Measurements from ENCODE around the gene SSBP4. TPM values are rescaled to one million over a fixed set of nuclear protein-coding genes. Genes with fewer than 3 reads are reported as not detected.

SSBP4 gene
- total RNA-seq, 1 donor from 2014 or later = 71.8 TPM

DNA sequence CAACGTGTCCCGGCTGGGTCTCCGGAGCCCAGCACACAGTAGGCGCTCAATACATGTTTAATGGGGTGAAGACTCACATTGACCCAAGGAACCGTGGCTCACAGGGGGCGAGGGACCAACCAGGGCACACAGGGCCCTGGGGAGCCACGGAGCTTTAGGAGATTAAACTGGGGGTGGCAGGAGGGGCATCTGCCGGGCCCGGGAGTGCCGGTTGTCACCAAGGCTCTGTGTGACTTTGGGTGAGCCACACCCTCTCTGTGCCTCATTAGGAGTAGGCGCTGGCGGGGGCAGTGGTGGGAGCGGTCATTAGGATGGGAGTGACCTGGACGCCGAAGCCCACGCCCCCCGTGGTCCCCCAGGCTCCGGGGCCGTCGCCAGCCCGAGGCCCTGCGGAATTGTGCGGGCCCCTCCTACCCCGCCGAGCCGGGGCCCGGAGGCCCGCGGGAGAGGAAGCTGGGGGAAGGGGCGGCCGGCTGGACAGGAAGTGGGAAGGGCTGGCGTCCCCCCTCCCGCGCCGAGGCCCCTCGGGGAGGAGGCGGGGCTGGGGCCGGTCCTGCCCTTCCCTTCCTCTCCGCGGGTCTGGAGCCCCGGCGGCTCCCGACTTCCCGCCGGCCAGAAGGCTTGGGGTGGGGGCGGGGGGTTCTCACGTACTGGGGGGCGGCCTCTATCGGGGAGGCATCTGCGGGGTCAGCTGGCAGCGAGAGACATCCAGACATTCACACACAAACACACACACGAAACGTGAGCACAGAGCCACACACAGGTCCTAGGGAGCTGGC is 1.8 kb upstream of the SSBP4 start:
- Mint-ChIP-seq H3K36me3 (ENCODE audit: low read depth) (no peaks in the 10 kb centered on the region), H3K4me3 (peak overlapping the region; percentile 87), H3K4me1 (peaks cover 40% of the 10 kb centered on the region), H3K9me3 (no peaks in the 10 kb centered on the region), H3K27ac (ENCODE audit: unreplicated experiment) (peak overlapping the region; percentile 93), H3K27me3 (ENCODE audit: low read depth) (peaks cover 52% of the 10 kb centered on the region)
- peak; percentile 65 for DNase-seq (ENCODE audit: low read depth, low spot score)
- TF ChIP-seq, protein P1, sequence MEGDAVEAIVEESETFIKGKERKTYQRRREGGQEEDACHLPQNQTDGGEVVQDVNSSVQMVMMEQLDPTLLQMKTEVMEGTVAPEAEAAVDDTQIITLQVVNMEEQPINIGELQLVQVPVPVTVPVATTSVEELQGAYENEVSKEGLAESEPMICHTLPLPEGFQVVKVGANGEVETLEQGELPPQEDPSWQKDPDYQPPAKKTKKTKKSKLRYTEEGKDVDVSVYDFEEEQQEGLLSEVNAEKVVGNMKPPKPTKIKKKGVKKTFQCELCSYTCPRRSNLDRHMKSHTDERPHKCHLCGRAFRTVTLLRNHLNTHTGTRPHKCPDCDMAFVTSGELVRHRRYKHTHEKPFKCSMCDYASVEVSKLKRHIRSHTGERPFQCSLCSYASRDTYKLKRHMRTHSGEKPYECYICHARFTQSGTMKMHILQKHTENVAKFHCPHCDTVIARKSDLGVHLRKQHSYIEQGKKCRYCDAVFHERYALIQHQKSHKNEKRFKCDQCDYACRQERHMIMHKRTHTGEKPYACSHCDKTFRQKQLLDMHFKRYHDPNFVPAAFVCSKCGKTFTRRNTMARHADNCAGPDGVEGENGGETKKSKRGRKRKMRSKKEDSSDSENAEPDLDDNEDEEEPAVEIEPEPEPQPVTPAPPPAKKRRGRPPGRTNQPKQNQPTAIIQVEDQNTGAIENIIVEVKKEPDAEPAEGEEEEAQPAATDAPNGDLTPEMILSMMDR (conservative IDR thresholded peaks at IDR 0.05) = no peak

DNA sequence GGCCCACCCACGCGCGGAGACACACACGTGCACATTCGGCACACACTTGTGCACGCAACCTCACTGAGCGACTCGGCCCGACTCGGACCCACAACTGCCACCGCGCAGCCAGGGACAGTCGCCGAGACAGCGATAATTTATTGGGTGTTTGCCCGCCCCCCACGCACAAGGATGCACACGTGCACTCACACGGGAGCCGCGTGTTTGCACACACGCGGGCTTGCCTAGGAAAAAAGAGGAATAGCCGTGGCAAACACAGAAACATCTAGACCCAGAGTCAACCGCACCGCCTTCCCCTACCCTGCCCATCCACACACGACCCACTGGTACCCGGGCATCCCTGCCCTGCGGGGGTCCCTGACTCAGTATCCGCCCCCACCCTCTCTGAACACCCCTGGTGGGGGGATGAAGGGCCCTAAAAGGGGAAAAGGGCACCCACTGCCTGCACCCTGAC is 1.1 kb upstream of the SSBP4 start:
- Mint-ChIP-seq H3K4me3 (peak overlapping the region; percentile 87), H3K27me3 (ENCODE audit: low read depth) (peaks cover 46% of the 10 kb centered on the region), H3K4me1 (peaks cover 44% of the 10 kb centered on the region), H3K36me3 (ENCODE audit: low read depth) (no peaks in the 10 kb centered on the region), H3K9me3 (no peaks in the 10 kb centered on the region), H3K27ac (ENCODE audit: unreplicated experiment) (peak overlapping the region; percentile 35)
- TF ChIP-seq, protein P1 (conservative IDR thresholded peaks at IDR 0.05) = no peak
- no peak for DNase-seq (ENCODE audit: low read depth, low spot score)

DNA sequence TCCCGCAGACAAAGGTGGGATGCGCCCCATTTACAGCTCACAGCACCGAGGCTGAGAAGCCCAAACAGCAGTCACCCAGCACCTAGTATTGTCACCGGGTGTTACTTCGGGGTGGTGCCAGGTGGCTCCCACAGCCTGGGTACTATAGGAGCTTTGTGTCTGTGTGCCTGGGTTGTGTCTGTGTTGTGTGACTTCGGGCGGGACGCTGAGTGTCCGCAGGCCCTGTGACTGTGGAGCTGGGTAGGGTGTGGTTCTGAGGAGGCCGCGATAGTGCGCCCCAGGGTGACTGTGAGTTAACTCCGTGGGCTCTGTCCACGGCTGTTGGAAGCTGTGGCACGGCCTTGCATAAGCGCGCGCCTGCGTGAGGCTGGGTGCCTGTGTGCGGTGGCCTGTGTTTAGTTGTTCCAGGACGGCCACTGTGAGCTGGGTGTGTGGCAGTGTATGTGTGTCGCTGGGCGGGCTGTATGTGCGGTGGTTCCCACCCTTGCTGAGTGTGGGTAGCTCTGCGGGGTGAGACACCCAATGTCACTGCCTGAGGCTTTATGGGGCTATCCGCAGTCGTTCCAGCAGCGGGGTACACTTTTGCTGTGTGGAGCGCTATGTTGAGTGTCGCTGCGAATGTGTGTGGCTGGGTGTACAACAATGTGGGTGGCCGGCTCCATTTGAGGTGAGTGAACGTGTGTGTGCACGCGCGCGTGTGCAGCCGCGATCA is 559 bp upstream of the SSBP4 start:
- Mint-ChIP-seq H3K9me3 (no peaks in the 10 kb centered on the region), H3K4me3 (peak overlapping the region; percentile 87), H3K36me3 (ENCODE audit: low read depth) (no peaks in the 10 kb centered on the region), H3K4me1 (peaks cover 46% of the 10 kb centered on the region), H3K27ac (ENCODE audit: unreplicated experiment) (no peak overlapping the region), H3K27me3 (ENCODE audit: low read depth) (peaks cover 44% of the 10 kb centered on the region)
- DNase-seq (ENCODE audit: low read depth, low spot score) = no peak
- TF ChIP-seq, protein P1 (conservative IDR thresholded peaks at IDR 0.05) = no peak

DNA sequence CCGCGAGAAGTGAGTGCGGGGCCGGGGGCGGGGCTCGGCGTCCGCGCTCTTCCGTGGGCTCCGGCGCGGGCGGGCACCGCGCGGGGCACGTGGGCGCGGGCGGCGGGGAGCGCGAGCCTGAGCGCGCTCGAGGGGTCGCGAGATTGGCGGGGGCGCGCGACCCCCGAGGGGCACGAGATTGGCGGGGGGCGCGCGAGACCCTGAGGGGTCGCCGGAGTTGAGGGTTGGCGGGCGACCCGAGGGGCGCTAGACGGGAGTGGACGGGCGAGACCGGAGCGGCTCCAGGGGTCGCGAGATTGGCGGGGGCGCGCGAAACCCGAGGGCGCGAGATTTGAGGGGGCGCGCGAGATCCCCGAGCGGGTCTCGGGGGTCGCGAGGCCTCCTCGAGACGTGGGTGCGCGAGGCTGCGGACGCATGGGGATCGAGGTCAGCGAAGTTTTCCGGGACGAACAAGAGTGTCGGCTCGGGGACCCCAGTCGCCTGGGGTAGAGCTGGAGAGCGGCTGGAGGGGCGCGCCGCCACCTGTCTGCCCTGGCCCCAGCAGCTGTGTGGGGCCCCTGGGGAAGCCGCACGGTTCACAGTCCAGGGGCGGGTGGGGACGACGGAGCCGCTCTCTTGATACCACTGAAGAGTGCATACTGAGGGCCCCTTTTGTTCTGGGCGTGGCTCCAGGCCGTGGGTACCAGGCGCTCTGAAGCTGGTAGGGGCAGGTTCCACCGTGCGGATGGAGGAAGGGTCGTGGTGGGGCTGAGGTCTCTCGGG is 682 bp downstream of the SSBP4 start:
- H3K9me3 Mint-ChIP-seq = no peaks in the 10 kb centered on the region
- H3K36me3 Mint-ChIP-seq (ENCODE audit: low read depth) = no peaks in the 10 kb centered on the region
- peaks cover 34% of the 10 kb centered on the region for H3K27me3 Mint-ChIP-seq (ENCODE audit: low read depth)
- peaks cover 43% of the 10 kb centered on the region for H3K4me1 Mint-ChIP-seq
- H3K4me3 Mint-ChIP-seq = peak overlapping the region; percentile 89
- no peak for DNase-seq (ENCODE audit: low read depth, low spot score)
- no peak overlapping the region for H3K27ac Mint-ChIP-seq (ENCODE audit: unreplicated experiment)
- TF ChIP-seq, protein P1 (conservative IDR thresholded peaks at IDR 0.05) = no peak

DNA sequence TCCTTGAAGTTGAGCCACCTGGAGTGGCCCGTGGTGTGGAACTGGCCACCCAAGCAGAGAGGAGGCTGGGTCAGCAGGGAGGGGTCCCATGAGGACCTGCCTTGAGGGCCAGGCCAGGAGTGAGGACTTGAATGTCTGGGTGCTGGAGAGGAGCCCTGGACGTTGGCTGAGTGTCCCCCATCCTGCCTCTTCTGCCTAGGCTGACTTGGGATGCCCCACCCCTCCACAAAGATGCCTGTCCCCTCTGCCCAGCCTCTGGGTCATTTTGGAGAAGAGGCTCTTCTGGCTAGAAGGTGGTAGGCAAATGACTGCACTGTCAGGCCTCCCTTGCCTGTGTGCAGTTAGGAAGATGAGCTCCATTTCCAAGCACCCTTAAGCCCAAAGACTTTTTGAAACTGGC is 1.7 kb downstream of the SSBP4 start:
- Mint-ChIP-seq H3K9me3 (no peaks in the 10 kb centered on the region), H3K27ac (ENCODE audit: unreplicated experiment) (no peak overlapping the region), H3K36me3 (ENCODE audit: low read depth) (no peaks in the 10 kb centered on the region), H3K4me1 (peaks cover 42% of the 10 kb centered on the region), H3K4me3 (peak overlapping the region; percentile 78), H3K27me3 (ENCODE audit: low read depth) (peaks cover 32% of the 10 kb centered on the region)
- TF ChIP-seq, protein P1 (conservative IDR thresholded peaks at IDR 0.05) = no peak
- no peak for DNase-seq (ENCODE audit: low read depth, low spot score)
